BJ (cell line): ENCODE measurements around the gene GDPD3. TPM values are rescaled to one million over a fixed set of nuclear protein-coding genes. Genes with fewer than 3 reads are reported as not detected.

Source experiments
- CTCF ChIA-PET: fragments of 350-600 bp; formaldehyde crosslinking; extraction: SDS; loops from one replicate; lab custom pipeline; 2021; ENCODE audit warnings: antibody characterized with exemption, inconsistent platforms; lab: Yijun Ruan, JAX
- POLR2A ChIA-PET: fragments of 300-600 bp; sonication (Branson Sonifier 250); formaldehyde crosslinking; extraction: SDS; loops from one replicate; lab custom pipeline; 2021; ENCODE audit warnings: antibody characterized with exemption; lab: Charles Lee
- DNase-seq: peaks from one replicate; pipeline ENCODE4 v3.0.0-alpha.2; 2011; ENCODE audit warnings: low read depth
- H3K27me3 ChIP-seq: 2 replicates; pipeline ENCODE4 v1.6.0; 2011; ENCODE audit warnings: low read length; ENCODE audit not compliant: control insufficient read depth, insufficient read depth
- H3K36me3 ChIP-seq: 2 replicates; pipeline ENCODE4 v1.5.1; 2011; ENCODE audit warnings: low read length; ENCODE audit not compliant: control insufficient read depth, insufficient read depth
- H3K4me3 ChIP-seq: 2 replicates; pipeline ENCODE4 v1.5.1; 2011; ENCODE audit warnings: low read depth, mild to moderate bottlenecking, control low read depth, low read length
- polyA plus RNA-seq: library from polyadenylated mRNA; depleted of rRNA; stranded (reverse); fragments of >200 nt; gene quantifications from 2 replicates; pipeline ENCODE4 v1.2.3, GENCODE V29; 2011
- TF ChIP-seq, protein P1 (sequence below): IDR thresholded peaks from 2 replicates; pipeline ENCODE4 v1.5.1; 2011; ENCODE audit warnings: low read depth, mild to moderate bottlenecking, control low read depth, inconsistent platforms, low read length, moderate library complexity; ENCODE audit not compliant: insufficient read depth

The GDPD3 gene
- polyA plus RNA-seq, 1 experiment = 2.0 TPM

DNA sequence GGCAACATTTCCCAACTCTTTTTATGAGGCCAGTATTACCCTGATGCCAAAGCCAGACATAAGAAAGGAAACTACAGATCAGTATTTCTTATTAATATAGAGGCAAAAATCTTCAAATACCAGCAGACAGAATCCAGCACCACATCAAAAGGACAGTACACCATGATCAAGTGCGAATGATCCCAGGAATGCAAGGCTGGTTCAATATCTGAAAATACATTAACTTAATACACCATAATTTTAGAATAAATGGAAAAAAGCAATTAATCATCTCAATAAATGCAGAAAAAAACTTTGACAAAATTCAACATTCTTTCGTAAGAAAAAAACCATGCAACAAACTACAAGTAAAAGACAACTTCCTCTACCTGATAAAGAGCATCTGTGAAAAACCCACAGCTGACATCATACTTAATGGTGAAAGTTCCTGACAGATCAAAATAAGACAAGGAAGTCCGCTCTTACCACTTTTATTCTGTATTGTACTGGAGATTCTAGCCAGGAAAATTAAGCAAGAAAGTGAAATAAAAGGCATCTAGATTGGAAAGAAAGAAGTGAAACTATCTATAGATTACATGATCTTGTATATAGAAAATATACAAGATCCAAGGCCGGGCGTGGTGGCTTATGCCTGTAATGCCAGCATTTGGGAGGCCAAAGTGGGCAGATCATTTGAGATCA, 36.1 kb upstream of the GDPD3 start:
- Histone ChIP-seq H3K36me3 (no peaks in the 10 kb centered on the region), H3K4me3 (no peak overlapping the region), H3K27me3 (no peaks in the 10 kb centered on the region)
- ChIA-PET CTCF (no interaction called here), POLR2A (no interaction called here)
- DNase-seq = no peak
- TF ChIP-seq, protein P1, sequence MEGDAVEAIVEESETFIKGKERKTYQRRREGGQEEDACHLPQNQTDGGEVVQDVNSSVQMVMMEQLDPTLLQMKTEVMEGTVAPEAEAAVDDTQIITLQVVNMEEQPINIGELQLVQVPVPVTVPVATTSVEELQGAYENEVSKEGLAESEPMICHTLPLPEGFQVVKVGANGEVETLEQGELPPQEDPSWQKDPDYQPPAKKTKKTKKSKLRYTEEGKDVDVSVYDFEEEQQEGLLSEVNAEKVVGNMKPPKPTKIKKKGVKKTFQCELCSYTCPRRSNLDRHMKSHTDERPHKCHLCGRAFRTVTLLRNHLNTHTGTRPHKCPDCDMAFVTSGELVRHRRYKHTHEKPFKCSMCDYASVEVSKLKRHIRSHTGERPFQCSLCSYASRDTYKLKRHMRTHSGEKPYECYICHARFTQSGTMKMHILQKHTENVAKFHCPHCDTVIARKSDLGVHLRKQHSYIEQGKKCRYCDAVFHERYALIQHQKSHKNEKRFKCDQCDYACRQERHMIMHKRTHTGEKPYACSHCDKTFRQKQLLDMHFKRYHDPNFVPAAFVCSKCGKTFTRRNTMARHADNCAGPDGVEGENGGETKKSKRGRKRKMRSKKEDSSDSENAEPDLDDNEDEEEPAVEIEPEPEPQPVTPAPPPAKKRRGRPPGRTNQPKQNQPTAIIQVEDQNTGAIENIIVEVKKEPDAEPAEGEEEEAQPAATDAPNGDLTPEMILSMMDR = no peak

DNA sequence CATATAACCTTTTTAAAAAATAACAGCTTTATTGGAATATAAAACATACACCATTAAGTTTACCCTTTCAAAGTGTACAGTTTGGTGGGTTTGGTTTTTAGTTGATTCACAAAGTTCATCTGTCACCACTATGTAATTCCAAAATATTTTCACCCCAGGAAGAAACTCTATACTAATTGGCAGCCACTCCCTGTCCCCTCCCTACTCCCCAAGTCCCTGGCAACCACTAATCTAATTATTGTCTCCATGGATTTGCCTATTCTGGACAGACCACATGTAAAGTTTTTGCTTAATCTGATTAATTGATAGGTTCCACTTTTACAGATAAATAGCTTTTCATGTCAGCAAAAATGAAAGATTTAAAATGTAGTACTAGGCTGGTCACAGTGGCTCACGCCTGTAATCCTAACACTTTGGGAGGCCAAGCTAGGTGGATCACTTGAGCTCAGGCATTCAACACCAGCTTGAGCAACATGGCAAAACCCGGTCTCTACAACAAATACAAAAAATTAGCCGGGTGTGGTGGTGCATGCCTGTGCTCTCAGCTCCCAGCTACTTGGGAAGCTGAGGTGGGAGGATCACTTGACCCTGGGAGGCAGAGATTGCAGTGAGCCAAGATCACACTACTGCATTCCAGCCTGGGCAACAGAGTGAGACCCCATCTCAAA, 34.6 kb upstream of the GDPD3 start:
- TF ChIP-seq, protein P1 = no peak
- H3K36me3 ChIP-seq = no peaks in the 10 kb centered on the region
- ChIA-PET POLR2A (no interaction called here), CTCF (interaction anchor here (0.6 kb wide), 1 partner anchor 38 kb away, joined by 3 read pairs; no protein-coding TSS in a partner anchor)
- H3K27me3 ChIP-seq = no peaks in the 10 kb centered on the region
- no peak for DNase-seq
- H3K4me3 ChIP-seq = no peak overlapping the region

DNA sequence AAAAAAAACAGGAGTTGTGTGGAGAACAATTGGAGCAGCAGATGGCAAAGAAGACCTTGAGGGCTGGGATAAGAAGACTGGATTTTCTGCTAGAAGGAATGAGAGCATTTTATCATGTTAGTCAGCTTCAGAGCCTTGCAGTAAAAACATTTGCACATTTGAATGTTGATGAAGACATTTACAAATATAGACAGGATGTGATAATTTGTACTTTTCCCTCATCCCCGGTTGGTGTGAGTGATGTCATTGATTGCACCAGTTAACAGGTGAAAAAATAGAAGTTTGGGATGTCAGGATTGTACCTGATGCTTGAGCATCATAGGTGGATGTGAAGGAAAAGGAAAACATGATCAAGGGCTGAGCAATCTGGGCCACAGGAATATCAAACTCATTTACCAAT, 32.3 kb upstream of the GDPD3 start:
- Histone ChIP-seq H3K27me3 (no peaks in the 10 kb centered on the region), H3K36me3 (no peaks in the 10 kb centered on the region), H3K4me3 (no peak overlapping the region)
- no peak for DNase-seq
- TF ChIP-seq, protein P1 = no peak
- POLR2A ChIA-PET = no interaction called here
- CTCF ChIA-PET = no interaction called here

DNA sequence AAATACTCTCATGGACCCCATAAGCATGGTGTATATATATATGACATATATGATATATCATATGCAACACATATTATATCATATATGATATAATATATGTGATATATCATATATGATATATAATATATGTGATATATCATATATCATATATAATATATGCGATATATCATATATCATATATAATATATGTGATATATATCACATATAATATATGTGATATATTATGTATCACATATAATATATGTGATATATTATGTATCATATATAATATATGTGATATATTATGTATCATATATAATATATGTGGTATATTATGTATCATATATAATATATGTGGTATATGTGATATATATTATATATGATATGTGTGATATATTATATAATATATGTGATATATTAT, 31.6 kb upstream of the GDPD3 start:
- H3K4me3 ChIP-seq = no peak overlapping the region
- H3K27me3 ChIP-seq = no peaks in the 10 kb centered on the region
- TF ChIP-seq, protein P1 = no peak
- CTCF ChIA-PET = no interaction called here
- DNase-seq = no peak
- no peaks in the 10 kb centered on the region for H3K36me3 ChIP-seq
- POLR2A ChIA-PET = no interaction called here

DNA sequence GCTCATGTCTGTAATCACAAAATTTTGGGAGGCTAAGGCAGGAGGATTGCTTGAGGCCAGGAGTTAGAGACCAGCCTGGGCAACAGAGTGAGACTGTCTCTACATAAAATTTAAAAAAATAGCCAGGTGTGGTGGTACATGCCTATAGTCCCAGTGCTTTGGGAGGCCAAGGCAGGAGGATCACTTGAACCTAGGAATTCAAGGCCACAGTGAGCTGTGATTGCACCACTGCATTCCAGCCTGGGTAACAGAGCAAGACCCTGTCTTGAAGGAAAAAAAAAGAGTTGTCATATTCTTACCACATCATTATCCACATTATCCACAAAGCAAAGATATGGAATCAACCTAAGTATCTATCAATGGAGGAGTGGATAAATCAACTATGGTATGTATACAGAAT, 30.7 kb upstream of the GDPD3 start:
- TF ChIP-seq, protein P1 = no peak
- Histone ChIP-seq H3K4me3 (no peak overlapping the region), H3K27me3 (no peaks in the 10 kb centered on the region), H3K36me3 (no peaks in the 10 kb centered on the region)
- POLR2A ChIA-PET = no interaction called here
- DNase-seq = no peak
- CTCF ChIA-PET = no interaction called here
